Frontal cortex (tissue), 4 donors: ENCODE data around the gene ABCF1. TPM values are rescaled to one million over a fixed set of nuclear protein-coding genes. Genes with fewer than 3 reads are reported as not detected.
A peak's percentile ranks its signal among the peaks of the same experiment; 100 is the strongest.

ENCODE experiments used
- DNase-seq, 2 donors: peaks; one replicate each; pipeline ENCODE4 v3.0.0; 2012; ENCODE audit warnings: low spot score in 2 of 2
- FAIRE-seq: peaks from 2 replicates; lab custom pipeline; 2012; peaks lifted over from hg19 to GRCh38; lab: Jason Lieb, UNC
- total RNA-seq: library from RNA; depleted of rRNA; stranded (reverse); fragments of >200 nt; gene quantifications from one replicate; pipeline ENCODE4 v1.2.3, GENCODE V29; 2014
- donor health status: control.
- donor health status: control.
- donor health status: control.

The ABCF1 gene
- total RNA-seq, 1 donor from 2014 or later, result 18.8 TPM

- DNase-seq (no peak), FAIRE-seq (no peak)
Observed at GRCh38 chr6:30598912-30599624, 27.8 kb downstream of the ABCF1 start.

- DNase-seq (no peak), FAIRE-seq (no peak)
Observed at GRCh38 chr6:30599625-30600324, 28.5 kb downstream of the ABCF1 start.

GRCh38 chr6:30600451-30600961 is 29.3 kb downstream of the ABCF1 start:
- no peak for DNase-seq

GRCh38 chr6:30601436-30601814 is 30.2 kb downstream of the ABCF1 start:
- DNase-seq (no peak), FAIRE-seq (no peak)

More at GRCh38 chr6:30600451-30600961, 29.3 kb downstream of the ABCF1 start:
- FAIRE-seq, result no peak

- DNase-seq (no peak), FAIRE-seq (no peak)
Observed at GRCh38 chr6:30601815-30602641, 30.8 kb downstream of the ABCF1 start.

GRCh38 chr6:30603961-30604360 is 32.7 kb downstream of the ABCF1 start:
- FAIRE-seq, result no peak
- no peak for DNase-seq

GRCh38 chr6:30610065-30610464 is 38.8 kb downstream of the ABCF1 start:
- FAIRE-seq (no peak), DNase-seq (no peak)

- DNase-seq (no peak), FAIRE-seq (no peak)
Observed at GRCh38 chr6:30611150-30611855, 40.1 kb downstream of the ABCF1 start.

- DNase-seq (no peak), FAIRE-seq (no peak)
Observed at GRCh38 chr6:30611856-30612194, 40.6 kb downstream of the ABCF1 start.

GRCh38 chr6:30612213-30612612 is 41.0 kb downstream of the ABCF1 start:
- no peak for DNase-seq
- FAIRE-seq, result no peak

- no peak for DNase-seq
Observed at GRCh38 chr6:30612687-30613248, 41.5 kb downstream of the ABCF1 start.

GRCh38 chr6:30613251-30614043 is 42.2 kb downstream of the ABCF1 start:
- FAIRE-seq (no peak), DNase-seq (no peak)

More at GRCh38 chr6:30612687-30613248, 41.5 kb downstream of the ABCF1 start:
- no peak for FAIRE-seq

GRCh38 chr6:30614044-30614842 is 43.0 kb downstream of the ABCF1 start:
- DNase-seq, result no peak
- FAIRE-seq, result no peak

GRCh38 chr6:30614843-30615218 is 43.6 kb downstream of the ABCF1 start:
- peak; percentile 73 to 77 for DNase-seq
- peak; percentile 72 for FAIRE-seq

GRCh38 chr6:30615219-30615957 is 44.1 kb downstream of the ABCF1 start:
- DNase-seq, result no peak
- FAIRE-seq, result no peak

- DNase-seq, result no peak
- no peak for FAIRE-seq
Observed at GRCh38 chr6:30615958-30616810, 44.9 kb downstream of the ABCF1 start.
